ENCODE results near the gene RAB3IP.
"Not testable (repeated sequence)": the region's sequence is repeated elsewhere in the genome, so short reads cannot be mapped to it uniquely, and the experiment has no call there.

The RAB3IP gene

DNA sequence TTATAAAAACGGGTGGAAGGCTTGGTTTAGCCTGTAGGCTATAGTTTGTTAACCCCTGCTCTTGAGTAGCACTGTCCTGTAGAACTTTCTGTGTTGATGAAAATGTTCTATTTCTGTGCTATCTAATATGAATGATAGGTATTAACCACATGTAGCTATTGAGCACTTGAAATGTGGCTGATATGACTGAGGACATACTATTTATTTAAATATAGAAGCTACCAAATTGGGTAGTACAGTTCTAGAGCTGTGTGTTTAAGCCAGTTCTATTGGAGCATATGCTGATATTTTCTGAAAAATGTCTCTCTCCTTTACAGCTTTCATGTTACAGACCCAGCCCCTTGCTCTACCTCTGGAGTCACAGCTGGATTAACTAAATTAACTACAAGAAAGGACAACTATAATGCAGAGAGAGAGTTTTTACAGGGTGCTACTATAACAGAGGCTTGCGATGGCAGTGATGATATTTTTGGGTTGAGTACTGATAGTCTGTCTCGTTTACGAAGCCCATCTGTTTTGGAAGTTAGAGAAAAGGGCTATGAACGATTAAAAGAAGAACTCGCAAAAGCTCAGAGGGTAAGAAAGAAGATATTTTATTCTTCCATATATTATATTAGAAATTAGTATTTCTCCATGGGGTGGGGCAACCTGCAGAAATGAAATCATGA lies 17.6 kb downstream of the RAB3IP start:
- DNase-seq (ENCODE audit: low read depth in 3 of 3, low spot score in 1 of 3): no peak

DNA sequence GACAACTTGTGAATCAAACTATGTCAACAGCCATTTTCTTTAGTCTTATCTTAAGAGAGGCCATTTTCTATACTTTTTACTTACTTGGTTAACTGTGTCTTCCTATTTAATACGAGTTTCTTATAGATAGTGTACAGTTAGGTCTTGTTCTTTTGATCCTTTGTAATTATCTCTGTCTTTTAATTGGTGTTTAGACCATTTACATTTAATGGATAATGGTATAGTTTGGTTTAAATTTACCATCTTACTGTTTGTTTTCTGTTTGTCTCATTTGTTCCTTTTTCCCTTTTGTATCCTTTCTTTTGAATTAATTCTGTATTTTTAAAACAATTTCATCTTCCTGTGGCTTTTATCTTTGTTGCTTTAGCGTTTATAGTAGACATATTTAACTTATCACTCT lies 19.4 kb downstream of the RAB3IP start:
- no peak for DNase-seq (ENCODE audit: low read depth in 3 of 3, low spot score in 1 of 3)

DNA sequence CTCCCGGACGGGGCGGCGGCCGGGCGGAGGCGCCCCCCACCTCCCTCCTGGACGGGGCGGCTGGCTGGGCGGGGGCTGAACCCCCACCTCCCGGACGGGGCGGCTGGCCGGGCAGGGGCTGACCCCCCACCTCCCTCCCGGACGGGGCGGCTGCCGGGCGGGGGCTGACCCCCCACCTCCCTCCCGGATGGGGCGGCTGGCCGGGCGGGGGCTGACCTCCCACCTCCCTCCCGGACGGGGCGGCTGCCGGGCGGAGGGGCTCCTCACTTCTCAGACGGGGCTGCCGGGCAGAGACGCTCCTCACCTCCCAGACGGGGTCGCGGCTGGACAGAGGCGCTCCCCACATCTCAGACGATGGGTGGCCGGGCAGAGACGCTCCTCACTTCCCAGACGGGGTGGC lies 20.9 kb downstream of the RAB3IP start:
- not testable (repeated sequence) for DNase-seq (ENCODE audit: low read depth in 3 of 3, low spot score in 1 of 3)

DNA sequence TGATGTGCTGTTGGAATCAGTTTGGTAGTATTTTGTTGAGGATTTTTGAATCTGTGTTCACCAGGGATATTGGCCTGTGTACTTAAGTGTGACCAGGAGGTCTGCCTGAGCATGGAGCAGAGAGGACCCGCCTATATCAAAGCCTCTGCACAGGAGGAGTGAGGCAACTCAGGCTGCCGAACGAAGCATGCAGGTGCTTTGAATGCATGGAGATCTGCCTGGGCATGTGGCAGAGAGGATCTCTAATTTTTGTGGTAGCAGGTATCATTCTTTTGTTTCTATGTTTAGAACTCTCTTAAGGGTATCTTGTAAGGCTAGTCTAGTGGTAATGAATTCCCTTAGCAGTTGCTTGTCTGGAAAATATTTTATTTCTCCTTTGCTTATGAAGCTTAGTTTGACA lies 26.9 kb downstream of the RAB3IP start:
- DNase-seq (ENCODE audit: low read depth in 3 of 3, low spot score in 1 of 3): no peak

DNA sequence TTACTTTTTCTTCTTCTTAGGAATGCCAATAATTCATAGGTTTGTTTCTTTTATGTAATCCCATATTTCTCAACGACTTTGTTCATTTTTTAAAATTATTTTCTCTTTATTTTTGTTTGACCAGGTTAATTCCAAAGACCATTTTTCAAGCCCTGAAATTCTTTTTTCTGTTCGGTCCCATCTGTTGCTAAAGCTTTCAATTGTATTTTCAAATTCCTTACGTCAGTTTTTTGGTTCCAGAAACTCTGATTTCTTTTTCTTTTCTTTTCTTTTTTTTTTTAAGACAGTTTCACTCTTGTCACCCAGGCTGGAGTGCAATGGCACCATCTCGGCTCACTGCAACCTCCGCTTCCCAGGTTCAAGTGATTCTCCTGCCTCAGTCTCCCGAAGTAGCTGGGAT lies 27.6 kb downstream of the RAB3IP start:
- no peak for DNase-seq (ENCODE audit: low read depth in 3 of 3, low spot score in 1 of 3)

DNA sequence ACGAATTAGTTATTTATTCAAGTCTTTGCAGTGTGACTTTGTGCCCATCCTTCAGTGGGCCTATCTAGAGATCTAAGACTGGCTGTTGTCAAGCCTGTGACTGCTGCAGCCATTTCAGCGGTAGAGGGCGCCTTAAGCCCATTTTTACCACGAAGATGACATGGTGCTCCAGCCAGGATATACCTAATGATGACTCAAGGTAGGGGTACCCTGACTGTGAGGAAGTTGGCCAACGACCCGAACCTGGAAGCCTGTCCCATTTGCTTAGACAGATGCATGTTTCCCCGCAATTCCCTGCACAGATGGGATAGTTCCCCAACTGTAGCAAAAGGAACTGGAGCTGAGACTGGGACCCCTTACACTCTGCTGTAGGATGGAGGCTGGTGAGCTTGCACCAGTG lies 41.3 kb downstream of the RAB3IP start:
- DNase-seq (ENCODE audit: low read depth in 3 of 3, low spot score in 1 of 3): no peak

DNA sequence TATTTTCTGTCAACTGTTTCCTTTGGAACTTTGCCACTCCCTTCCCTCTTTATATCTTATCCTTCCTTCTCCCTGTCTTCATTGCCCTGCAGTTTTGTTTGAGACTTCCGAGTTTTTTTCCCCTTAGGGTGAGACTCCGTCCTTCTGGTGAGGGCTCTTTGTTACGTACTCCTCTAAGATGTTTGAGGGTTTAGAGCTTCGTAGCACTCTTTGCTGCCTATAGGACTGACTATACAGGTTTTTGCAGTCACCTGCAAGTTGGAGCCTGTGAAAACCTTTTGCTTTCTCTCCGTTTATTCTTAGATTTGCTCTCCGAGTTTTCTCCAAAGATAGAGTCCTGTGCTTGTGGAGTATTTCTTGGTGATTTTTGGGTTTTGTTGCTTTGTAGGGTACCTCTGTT lies 44.7 kb downstream of the RAB3IP start:
- no peak for DNase-seq (ENCODE audit: low read depth in 3 of 3, low spot score in 1 of 3)

DNA sequence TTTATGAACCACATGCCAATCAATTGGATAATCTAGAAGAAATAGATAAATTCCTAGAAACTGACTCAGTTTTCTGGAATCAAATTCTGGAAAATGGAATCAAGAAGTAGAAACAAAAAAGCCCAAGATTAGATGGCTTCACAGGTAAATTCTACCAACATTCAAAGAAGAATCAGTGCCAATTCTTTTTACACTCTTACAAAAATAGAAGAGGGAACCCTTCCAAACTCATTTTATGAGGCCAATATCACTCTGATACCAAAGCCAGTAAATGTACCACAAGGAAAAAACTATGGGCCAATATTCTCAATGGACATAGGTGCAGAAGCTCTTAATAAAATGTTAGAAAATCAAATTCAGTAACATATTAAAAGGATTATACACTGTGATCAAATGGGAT lies 50.7 kb downstream of the RAB3IP start:
- no peak for DNase-seq (ENCODE audit: low read depth in 3 of 3, low spot score in 1 of 3)

DNA sequence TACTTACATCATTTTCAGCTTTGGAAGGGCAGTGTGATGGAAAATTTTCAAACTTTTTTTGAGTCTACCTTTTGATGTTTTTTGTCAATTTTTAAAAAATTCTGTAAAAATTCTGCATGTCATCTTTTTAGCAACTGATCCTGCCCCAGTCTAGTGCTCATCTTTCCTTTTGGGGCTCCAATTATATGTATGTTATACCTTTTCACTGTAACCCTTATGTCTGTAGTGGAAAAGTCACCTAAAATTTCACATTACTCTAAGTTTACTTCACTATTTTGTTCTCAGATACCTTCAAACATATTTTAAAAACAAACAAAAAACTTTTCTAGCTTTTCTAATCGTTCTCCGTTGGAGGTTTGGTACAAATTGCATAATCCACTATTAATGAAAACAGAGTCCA lies 53.9 kb downstream of the RAB3IP start:
- no peak for DNase-seq (ENCODE audit: low read depth in 3 of 3, low spot score in 1 of 3)

DNA sequence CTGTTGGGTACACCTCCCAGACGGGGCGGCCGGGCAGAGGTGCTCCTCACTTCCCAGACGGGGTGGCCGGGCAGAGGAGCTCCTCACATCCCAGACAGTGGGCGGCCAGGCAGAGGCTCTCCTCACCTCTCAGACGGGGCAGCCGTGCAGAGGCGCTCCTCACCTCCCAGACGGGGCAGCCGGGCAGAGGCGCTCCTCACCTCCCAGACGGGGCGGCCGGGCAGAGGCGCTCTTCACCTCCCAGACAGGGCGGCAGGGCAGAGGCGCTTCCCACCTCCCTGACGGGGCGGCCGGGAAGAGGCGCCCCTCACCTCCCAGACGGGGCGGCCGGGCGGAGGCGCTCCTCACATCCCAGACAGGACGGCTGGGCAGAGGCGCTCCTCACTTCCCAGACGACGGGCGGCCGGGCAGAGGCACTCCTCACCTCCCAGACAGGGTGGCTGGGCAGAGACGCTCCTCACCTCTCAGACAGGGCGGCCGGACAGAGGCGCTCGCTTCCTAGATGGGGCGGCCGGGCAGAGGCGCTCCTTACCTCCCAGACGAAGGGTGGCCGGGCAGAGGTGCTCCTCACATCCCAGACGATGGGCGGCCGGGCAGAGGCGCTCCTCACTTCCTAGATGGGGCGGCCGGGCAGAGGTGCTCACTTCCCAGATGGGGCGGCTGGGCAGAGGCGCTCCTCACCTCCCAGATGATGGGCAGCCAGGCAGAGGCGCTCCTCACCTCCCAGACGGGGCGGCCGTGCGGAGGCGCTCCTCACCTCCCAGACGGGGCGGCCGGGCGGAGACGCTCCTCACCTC lies 68.6 kb downstream of the RAB3IP start:
- DNase-seq (ENCODE audit: low read depth in 3 of 3, low spot score in 1 of 3): not testable (repeated sequence)

DNA sequence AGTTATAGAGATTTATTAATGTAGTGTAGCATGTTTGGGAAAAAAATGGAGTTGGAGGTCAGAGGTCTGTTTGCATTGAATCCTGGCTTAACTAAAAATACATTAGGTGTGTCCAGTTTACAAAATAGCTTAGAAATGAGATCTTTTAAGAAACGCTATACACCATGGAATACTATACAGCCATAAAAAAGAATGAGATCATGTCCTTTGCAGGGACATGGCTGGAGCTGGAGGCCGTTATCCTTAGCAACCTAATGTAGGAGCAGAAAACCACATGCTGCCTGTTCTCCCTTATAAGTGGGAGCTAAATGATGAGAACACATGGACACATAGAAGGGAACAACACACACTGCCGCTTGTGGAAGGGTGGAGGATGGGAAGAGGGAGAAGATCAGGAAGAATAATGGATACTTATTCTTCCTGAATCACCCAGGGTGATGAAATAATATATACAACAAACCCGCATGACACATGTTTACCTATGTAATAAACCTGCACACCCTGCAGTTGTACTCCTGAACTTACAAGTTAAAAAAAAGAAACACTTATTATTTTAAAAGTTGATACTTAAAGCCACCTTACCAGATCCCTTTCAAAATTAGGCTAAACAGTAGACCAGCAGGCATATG lies 72.3 kb downstream of the RAB3IP start:
- DNase-seq (ENCODE audit: low read depth in 3 of 3, low spot score in 1 of 3): no peak

DNA sequence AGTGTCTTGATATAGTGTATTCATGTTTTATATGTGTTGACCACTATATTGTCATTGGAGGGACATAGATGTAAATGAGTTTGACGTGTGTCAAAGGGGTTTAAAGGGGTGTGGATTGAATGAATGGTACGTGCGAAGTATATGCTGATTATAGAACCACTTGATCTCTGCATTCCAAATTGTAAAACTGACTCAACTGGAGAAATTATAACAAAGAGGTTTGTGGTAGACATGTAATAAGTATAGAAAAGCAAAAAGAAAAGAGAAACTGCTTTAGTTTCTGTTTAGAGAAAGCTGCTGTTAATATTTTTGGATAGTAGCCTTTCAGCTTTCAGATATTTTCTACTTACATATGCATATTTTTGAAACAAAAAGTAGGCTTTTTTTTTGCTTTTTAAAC lies 77.4 kb downstream of the RAB3IP start:
- no peak for DNase-seq (ENCODE audit: low read depth in 3 of 3, low spot score in 1 of 3)

DNA sequence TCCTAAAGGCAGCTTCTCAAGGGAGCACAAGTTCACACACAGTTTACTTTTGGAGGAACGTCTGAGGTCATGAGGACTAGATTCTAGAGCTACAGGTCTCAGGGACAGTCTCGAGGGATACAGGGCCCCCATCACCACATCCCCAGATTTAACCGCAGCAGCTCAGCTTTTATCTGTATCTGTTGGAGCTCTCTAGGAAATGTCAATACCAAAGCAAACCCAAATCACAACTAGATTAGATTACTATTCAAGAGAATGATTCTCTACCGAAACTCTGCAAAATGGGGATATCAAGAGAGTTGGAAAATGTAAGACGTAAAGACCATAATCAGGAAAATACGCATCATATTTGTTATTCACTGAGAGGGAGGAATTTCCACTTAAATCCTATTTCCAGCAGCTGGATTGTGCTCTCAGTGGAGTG lies 82.4 kb downstream of the RAB3IP start:
- DNase-seq (ENCODE audit: low read depth in 3 of 3, low spot score in 1 of 3): no peak

DNA sequence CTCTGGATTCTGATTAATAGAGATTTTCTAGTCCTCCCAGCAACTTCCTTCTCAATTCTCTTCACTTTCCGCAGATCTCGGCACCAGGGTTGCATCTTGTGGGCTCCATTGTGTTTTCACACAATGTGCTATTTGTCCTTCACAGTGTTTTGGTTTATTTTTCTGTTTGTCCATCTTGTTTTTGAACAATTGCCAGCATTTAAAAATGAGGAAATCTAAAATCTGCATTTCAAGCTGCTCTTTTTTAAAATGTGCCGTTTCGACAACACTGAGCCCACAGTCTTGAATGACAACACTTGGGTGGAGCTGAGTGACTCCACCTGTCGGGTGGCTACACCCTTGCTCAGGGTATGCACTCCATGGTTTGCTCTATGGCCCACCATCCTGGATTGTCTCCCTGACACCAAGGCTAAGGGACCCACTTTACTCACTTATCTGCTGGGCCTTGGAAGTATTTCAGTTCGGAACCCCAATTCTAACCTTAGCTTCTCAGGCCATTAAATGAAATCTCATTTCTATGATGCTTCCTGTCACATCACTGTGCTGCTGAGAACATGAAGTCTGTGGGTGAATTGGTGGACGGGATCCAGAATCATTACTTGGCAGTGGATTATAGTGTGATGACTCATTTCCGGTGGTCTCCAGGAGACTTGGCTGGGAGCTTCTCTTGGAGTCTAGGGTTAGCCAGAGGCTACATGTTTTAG lies 82.9 kb downstream of the RAB3IP start:
- no peak for DNase-seq (ENCODE audit: low read depth in 3 of 3, low spot score in 1 of 3)

DNA sequence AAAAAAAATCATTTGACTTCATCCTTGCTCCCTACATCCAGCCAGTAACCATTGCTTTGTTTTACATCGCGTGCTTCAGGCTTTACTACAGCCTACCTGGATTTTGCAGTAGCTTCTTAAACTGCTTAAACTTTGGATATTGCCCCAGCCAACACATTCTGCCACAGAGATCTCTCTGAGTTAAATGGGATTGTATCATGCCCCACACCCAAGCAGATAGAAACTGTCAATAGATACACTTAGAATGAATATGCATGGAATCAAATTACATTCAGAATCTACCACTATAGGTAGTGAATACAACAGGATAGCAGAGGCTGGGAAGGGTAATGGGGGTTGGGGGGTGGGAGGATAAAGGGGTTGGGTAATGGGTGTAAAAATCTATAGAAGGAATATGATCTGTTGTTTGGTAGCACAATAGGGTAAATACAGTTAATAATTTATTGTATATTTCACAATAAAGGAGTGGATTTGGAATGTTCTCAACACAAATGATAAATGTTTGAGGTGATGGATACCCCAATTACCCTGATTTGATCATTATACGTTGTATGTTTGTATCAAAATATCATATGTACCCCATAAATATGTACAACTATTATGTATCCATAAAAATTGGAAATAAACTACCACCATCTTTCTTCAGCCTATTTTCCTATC lies 83.7 kb downstream of the RAB3IP start:
- DNase-seq (ENCODE audit: low read depth in 3 of 3, low spot score in 1 of 3): no peak

DNA sequence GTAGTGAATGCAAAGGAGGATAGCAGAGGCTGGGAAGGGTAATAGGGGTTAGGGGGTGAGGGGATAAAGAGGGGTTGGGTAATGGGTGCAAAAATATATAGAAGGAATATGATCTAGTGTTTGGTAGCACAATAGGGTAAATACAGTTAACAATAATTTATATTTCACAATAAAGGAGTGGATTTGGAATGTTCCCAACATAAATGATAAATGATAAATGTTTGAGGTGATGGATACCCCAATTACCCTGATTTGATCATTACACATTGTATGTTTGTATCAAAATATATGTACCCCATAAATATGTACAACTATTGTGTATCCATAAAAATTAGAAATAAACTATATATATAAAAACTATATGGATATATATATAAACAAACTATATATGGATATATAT lies 85.4 kb downstream of the RAB3IP start:
- DNase-seq (ENCODE audit: low read depth in 3 of 3, low spot score in 1 of 3): no peak

DNA sequence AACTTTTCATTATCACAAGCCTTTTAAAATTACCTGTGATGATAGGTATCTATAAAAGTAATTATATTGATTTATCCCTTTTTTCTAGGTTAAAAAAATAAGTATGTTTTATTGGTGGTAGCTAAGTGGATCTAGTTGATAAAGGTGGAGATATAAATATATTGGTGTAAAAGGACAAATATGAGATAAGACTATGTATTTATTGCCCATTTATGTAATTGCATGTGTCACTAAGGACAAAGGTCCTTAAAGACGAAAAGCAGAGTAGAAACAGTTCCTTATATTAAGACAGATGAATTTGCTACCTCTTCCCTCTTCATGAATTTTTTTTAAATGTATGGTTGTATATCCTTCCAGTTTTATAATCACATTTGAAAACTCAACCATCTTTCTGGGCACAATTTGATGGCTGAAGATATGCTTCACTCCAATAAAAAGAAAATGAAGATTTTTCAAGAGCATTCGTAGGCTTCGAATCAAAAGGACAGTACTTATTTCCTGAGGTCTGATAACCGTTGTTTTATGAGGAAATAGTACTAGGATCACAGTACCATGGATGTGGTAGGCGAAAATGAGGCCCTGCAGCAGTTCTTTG lies 86.4 kb downstream of the RAB3IP start, which contains the start of gene MYRFL:
MYRFL (plus strand) TSS at position 262 of the 595 bp plus-strand sequence; CDS start at position 553, 291 bp downstream.
- no peak for DNase-seq (ENCODE audit: low read depth in 3 of 3, low spot score in 1 of 3)

DNA sequence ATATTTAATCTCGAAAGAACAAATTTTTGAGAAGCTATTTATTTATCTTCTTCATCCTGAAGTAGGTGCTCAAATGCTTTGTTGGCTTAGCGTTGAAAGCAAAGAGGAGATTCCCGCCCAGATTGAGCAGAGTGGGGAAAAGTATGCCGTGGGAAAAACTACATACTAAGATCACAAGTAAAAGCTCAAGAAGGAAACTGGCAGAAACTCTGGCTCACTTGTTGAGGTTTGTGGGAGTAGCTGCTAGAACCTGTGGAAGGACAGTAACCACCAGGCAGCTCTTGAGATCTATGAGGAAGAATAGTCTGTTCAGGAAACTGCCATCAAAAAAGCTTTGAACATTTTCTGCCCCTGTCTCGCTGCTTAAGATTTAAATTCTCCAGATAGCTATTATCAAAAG lies 90.2 kb downstream of the RAB3IP start:
- DNase-seq (ENCODE audit: low read depth in 3 of 3, low spot score in 1 of 3): no peak

DNA sequence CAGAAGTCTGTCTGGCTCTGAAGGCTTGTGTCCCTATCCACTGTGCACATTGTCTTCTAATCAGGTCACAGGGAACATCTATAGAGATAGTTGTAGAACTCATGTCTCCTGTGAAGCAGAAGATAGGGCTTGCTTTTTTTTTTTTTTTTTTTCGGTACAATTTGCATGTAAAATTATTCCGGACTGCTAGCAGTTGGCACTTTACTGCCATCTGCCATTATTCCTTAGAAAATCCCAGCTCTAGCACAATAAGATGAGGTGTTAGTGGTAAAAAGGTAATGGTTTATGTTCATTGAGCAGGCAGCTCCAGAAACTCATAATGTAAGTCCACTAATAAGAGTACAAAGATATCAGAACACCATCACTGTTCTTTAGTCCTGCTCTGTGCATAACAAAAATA lies 95.0 kb downstream of the RAB3IP start:
- DNase-seq (ENCODE audit: low read depth in 3 of 3, low spot score in 1 of 3): no peak

DNA sequence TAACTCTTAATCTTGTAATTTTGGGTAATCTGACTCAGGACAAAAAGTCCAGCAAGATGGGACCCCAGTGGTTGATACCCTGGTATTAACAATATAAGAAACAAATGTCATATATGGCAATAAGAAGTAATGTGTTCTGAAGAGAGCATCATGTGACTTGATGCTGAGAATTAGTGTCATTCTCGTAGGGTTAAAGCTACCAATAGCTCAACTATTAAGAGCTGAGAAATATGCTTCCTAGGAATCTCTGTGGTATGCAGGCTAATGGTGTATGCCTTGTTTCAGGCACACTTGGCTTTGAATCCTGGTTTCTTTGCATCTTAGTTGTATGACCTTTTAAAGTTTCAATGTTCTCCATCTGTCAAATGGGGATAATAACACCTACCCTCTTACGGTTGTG lies 95.5 kb downstream of the RAB3IP start:
- DNase-seq (ENCODE audit: low read depth in 3 of 3, low spot score in 1 of 3): no peak

DNA sequence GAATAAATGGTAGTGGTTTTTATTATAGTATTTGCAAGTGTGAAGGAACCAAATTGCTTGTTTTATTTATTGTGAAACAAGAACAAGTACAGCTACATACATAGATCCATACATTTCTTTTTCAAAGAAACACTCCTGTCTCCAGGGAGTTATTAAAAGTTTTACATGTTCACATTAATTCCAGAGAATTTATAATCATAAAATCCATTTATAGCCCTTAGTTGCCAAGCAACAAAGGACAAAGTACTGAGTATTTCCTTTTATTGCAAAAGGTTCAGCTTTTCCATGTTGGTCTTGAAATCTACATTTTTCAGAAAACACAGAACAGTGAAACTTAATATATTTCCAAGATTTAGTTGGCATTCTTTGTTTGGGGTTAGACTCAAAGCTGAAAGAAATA lies 95.9 kb downstream of the RAB3IP start:
- DNase-seq (ENCODE audit: low read depth in 3 of 3, low spot score in 1 of 3): no peak

All from stimulated activated CD4-positive, alpha-beta T cell treated with anti-CD3 and anti-CD28 coated beads, TNF-alpha, amount 100 ng/mL, for 1 hour (primary cell).